GM12878 (cell line): ENCODE data around the gene SLC2A4RG. TPM values are rescaled to one million over a fixed set of nuclear protein-coding genes. Genes with fewer than 3 reads are reported as not detected.
A peak's percentile ranks its signal among the peaks of the same experiment; 100 is the strongest.

ENCODE experiments used
- ATAC-seq: fragments of 200-7000 bp; cut with Tn5 transposase; 3 replicates; pipeline ENCODE4 v1.9.1; 2020; ENCODE audit warnings: mild to moderate bottlenecking, moderate library complexity
- BruUV-seq: library from RNA; stranded (reverse); fragments of 400-500 nt; replicated peaks from 2 replicates; lab custom pipeline; 2021; lab: Mats Ljungman, UMichigan
- CTCF ChIA-PET: fragments of 300-600 bp; sonication (Branson Sonifier 250); formaldehyde crosslinking; extraction: SDS; loops from one replicate; lab custom pipeline; 2021; ENCODE audit warnings: inconsistent platforms; lab: Yijun Ruan, JAX
- POLR2A ChIA-PET: fragments of 350-600 bp; formaldehyde crosslinking; extraction: SDS; loops from one replicate; lab custom pipeline; 2021; ENCODE audit warnings: inconsistent platforms; lab: Charles Lee
- RAD21 ChIA-PET: fragments of 300-600 bp; sonication (Branson Sonifier 250); formaldehyde crosslinking; loops from one replicate; lab custom pipeline; 2023; ENCODE audit warnings: antibody characterized with exemption; ENCODE audit not compliant: unreplicated experiment; lab: Charles Lee
- SMC1A ChIA-PET: fragments of 300-600 bp; sonication (Branson Sonifier 250); formaldehyde crosslinking; loops from one replicate; lab custom pipeline; 2023; ENCODE audit not compliant: unreplicated experiment, uncharacterized antibody; lab: Charles Lee
- DNase-seq: peaks from one replicate; pipeline ENCODE4 v3.0.0-alpha.2; 2011; ENCODE audit warnings: low read depth, low spot score
- FAIRE-seq: peaks from 3 replicates; lab custom pipeline; 2011; peaks lifted over from hg19 to GRCh38; lab: Jason Lieb, UNC
- H2AFZ ChIP-seq: 2 replicates; pipeline ENCODE4 v1.6.0; 2011; ENCODE audit warnings: low read depth, low read length, control low read depth; ENCODE audit not compliant: control insufficient read depth
- H3K27ac ChIP-seq: 2 replicates; pipeline ENCODE4 v1.5.1; 2011; ENCODE audit warnings: control low read depth; ENCODE audit not compliant: control insufficient read depth, insufficient read depth
- H3K27me3 ChIP-seq, 2 experiments: replicated peaks in 1 of 2; 2 replicates each; pipeline versions ENCODE4 v1.6.0 to v1.6.1; 2011; ENCODE audit warnings: low read length in 1 of 2; ENCODE audit not compliant: control insufficient read depth in 2 of 2, insufficient read depth in 2 of 2
- H3K36me3 ChIP-seq, 2 experiments: 2 replicates each; pipeline ENCODE4 v1.5.1; 2011; ENCODE audit warnings: low read length in 1 of 2; ENCODE audit not compliant: control insufficient read depth in 2 of 2, insufficient read depth in 2 of 2
- H3K4me1 ChIP-seq: 2 replicates; pipeline ENCODE4 v1.6.1; 2011; ENCODE audit warnings: mild to moderate bottlenecking, low read length, moderate library complexity, mixed read lengths; ENCODE audit not compliant: control insufficient read depth, insufficient read depth
- H3K4me2 ChIP-seq: 2 replicates; pipeline ENCODE4 v1.6.0; 2011; ENCODE audit warnings: control low read depth; ENCODE audit not compliant: control insufficient read depth, insufficient read depth
- H3K4me3 ChIP-seq: fragments of 200-600 bp; sonication (generic); 2 replicates; pipeline ENCODE4 v1.5.1; 2016
- H3K79me2 ChIP-seq: 2 replicates; pipeline ENCODE4 v1.6.0; 2011; ENCODE audit warnings: low read length; ENCODE audit not compliant: control insufficient read depth, insufficient read depth
- H3K9ac ChIP-seq: 2 replicates; pipeline ENCODE4 v1.8.0; 2011; ENCODE audit warnings: low read length, control low read depth, mixed read lengths; ENCODE audit not compliant: control insufficient read depth, insufficient read depth
- H3K9me3 ChIP-seq: replicated peaks from 3 replicates; pipeline ENCODE4 v1.5.1; 2011; ENCODE audit warnings: mild to moderate bottlenecking, low read length; ENCODE audit not compliant: control insufficient read depth, insufficient read depth
- H4K20me1 ChIP-seq: 2 replicates; pipeline ENCODE4 v1.6.0; 2011; ENCODE audit not compliant: control insufficient read depth, insufficient read depth
- ETV6 ChIP-seq, 2 experiments: fragments of 450-650 bp in 1 of 2; IDR thresholded peaks in 1 of 2; conservative IDR thresholded peaks in 1 of 2; 2 replicates each; pipeline ENCODE4 v1.6.1; 2014; ENCODE audit warnings: antibody characterized with exemption in 1 of 2, borderline replicate concordance in 1 of 2, low read depth in 1 of 2, mild to moderate bottlenecking in 1 of 2, moderate library complexity in 1 of 2
- MAX ChIP-seq: IDR thresholded peaks from 2 replicates; pipeline ENCODE4 v1.6.1; 2012; ENCODE audit warnings: low read depth, low read length, improper control_type of control experiment
- MYB ChIP-seq: fragments of 150-350 bp; IDR thresholded peaks from 2 replicates; pipeline ENCODE4 v1.6.1; 2014; ENCODE audit warnings: mild to moderate bottlenecking, low read depth, low read length, borderline replicate concordance
- MYC ChIP-seq: IDR thresholded peaks from 2 replicates; pipeline ENCODE4 v1.6.1; 2011; ENCODE audit warnings: mild to moderate bottlenecking, low read length, moderate library complexity, inconsistent platforms; ENCODE audit not compliant: insufficient read depth, insufficient replicate concordance, insufficient read length, severe bottlenecking
- NRF1 ChIP-seq: conservative IDR thresholded peaks from 2 replicates; pipeline ENCODE4 v1.6.1; 2011; ENCODE audit warnings: mild to moderate bottlenecking, low read depth, low read length, improper control_type of control experiment
- POLR2A ChIP-seq: IDR thresholded peaks from 2 replicates; pipeline ENCODE4 v1.6.1; 2011; ENCODE audit warnings: low read depth, mild to moderate bottlenecking, low read length
- RCOR1 ChIP-seq: conservative IDR thresholded peaks from 2 replicates; pipeline ENCODE4 v1.6.1; 2012; ENCODE audit warnings: low read depth, low read length, improper control_type of control experiment
- TCF3 ChIP-seq: IDR thresholded peaks from 2 replicates; pipeline ENCODE4 v1.6.1; 2012; ENCODE audit warnings: low read depth, mild to moderate bottlenecking, low read length, borderline replicate concordance; ENCODE audit not compliant: insufficient read depth
- WRNIP1 ChIP-seq: IDR thresholded peaks from 2 replicates; pipeline ENCODE4 v1.6.1; 2011; ENCODE audit warnings: low read depth, low read length, improper control_type of control experiment, borderline replicate concordance
- ZNF207 ChIP-seq: fragments of 450-650 bp; IDR thresholded peaks from 2 replicates; pipeline ENCODE4 v1.6.1; 2014; ENCODE audit warnings: antibody characterized with exemption, mild to moderate bottlenecking, borderline replicate concordance
- WGBS: methylation state at CpG from one replicate; pipeline ENCODE4 v1.1.6; 2016; ENCODE audit warnings: low lambda C conversion rate; ENCODE audit not compliant: insufficient replicate concordance, insufficient coverage; ENCODE audit errors: missing lambda C conversion rate; 5-methylcytosine and 5-hydroxymethylcytosine counted together
- in situ Hi-C: fragments of 300-500 bp; cut with MboI; formaldehyde crosslinking; loops from 9 replicates; pipeline ENCODE4 v1.14.3; 2018; ENCODE audit warnings: mixed read lengths
- intact Hi-C: fragments of 100-400 bp; cut with micrococcal nuclease; formaldehyde crosslinking; loops from one replicate; pipeline ENCODE4 v1.14.2; 2022; ENCODE audit not compliant: unreplicated experiment
- polyA plus RNA-seq, 11 experiments: library from polyadenylated mRNA; depleted of rRNA in 4 of 11; unstranded in 6 of 11; stranded (reverse) in 5 of 11; fragments of >200 nt; fragmentation: Nextera tagmentation in 4 of 11; fragmentation: Illumina TruSeq in 1 of 11; extraction: Ambion mirVana in 4 of 11; extraction: Trizol in 1 of 11; gene quantifications; 1 replicate in 1 of 11; 2 replicates in 10 of 11; pipeline versions ENCODE4 v1.2.1 to v1.2.3, GENCODE V29; 2011 to 2016; ENCODE audit warnings: inconsistent platforms in 2 of 11, missing spikeins in 2 of 11, low read depth in 1 of 11
- total RNA-seq, 4 experiments: library from RNA; depleted of rRNA in 3 of 4; stranded (reverse); fragments of >200 nt in 3 of 4; fragmentation: Illumina TruSeq in 1 of 4; extraction: Trizol in 1 of 4; gene quantifications; 2 replicates each; pipeline versions ENCODE4 v1.2.1 to v1.2.3, GENCODE V29; 2013 to 2021

SLC2A4RG gene
- total and polyA plus RNA-seq, 10 of the 15 experiments (the other 5 are each of a cell fraction or from before 2014, with no cell fraction given) = 0.34 to 65.9 (median 13.3) TPM

GRCh38 chr20:63743210-63743970 is 3.8 kb downstream of the SLC2A4RG start:
- Histone ChIP-seq H3K4me3 (no peak overlapping the region), H3K9ac (no peak overlapping the region), H3K27ac (no peak overlapping the region), H3K79me2 (peaks cover 7% of the 10 kb centered on the region), H4K20me1 (no peaks in the 10 kb centered on the region), H2AFZ (no peak overlapping the region), H3K36me3 (peaks cover 0 to 4% of the 10 kb centered on the region in 2 experiments; a peak in 2 of 4 replicates), H3K4me2 (no peak overlapping the region), H3K9me3 (no peaks in the 10 kb centered on the region), H3K4me1 (peaks cover 15% of the 10 kb centered on the region), H3K27me3 (no peaks in the 10 kb centered on the region)
- in situ Hi-C loops = no loop called here
- TSS peak; percentile 54 for BruUV-seq
- ChIA-PET CTCF (interaction anchor here (0.8 to 1.1 kb wide), 2 partner anchors 36 to 43 kb away, joined by 3 to 4 read pairs; partner anchors contain the start of genes ARFRP1 and ZGPAT), POLR2A (interaction anchor here (0.6 to 0.8 kb wide), 2 partner anchors 35 to 119 kb away, joined by 3 read pairs; partner anchors contain the start of genes ARFRP1 and ZGPAT), SMC1A (no interaction called here), RAD21 (no interaction called here)
- TF ChIP-seq WRNIP1 (no peak), POLR2A (0 out of 2 replicates have a peak, but pooled peaks have one; percentile 28), NRF1 (no peak), MYB (no peak), ETV6 (conservative IDR thresholded peaks at IDR 0.05 in 1 of 2, IDR thresholded peaks at IDR 0.05 in 1 of 2; ENCODE audit: borderline replicate concordance in 1 of 2, low read depth in 1 of 2) (no peak), MAX (no peak), TCF3 (0 out of 2 replicates have a peak, but pooled peaks have one; percentile 15), RCOR1 (no peak), MYC (no peak), ZNF207 (no peak)
- intact Hi-C loops = no loop called here
- ATAC-seq = no peak
- no peak for FAIRE-seq
- DNase-seq = no peak
- WGBS = 89% methylated on average over 31 of the region's 31 CpGs
